Naive thymus-derived CD4-positive, alpha-beta T cell (primary cell): ENCODE data around the gene SPOCK3. TPM values are rescaled to one million over a fixed set of nuclear protein-coding genes. Genes with fewer than 3 reads are reported as not detected.
"Not testable (repeated sequence)": the region's sequence is repeated elsewhere in the genome, so short reads cannot be mapped to it uniquely, and the experiment has no call there.

Experiments
- ATAC-seq: fragments of 150-1000 bp; cut with Tn5 transposase; 2 replicates; pipeline ENCODE4 v1.10.0; 2021; ENCODE audit warnings: mild to moderate bottlenecking, moderate library complexity
- CTCF ChIA-PET: fragments of 350-600 bp; sonication (Branson Sonifier 250); formaldehyde crosslinking; loops from one replicate; lab custom pipeline; 2021; ENCODE audit warnings: antibody characterized with exemption; lab: Charles Lee
- POLR2A ChIA-PET: fragments of 350-600 bp; sonication (Branson Sonifier 250); formaldehyde crosslinking; loops from one replicate; lab custom pipeline; 2021; ENCODE audit warnings: antibody characterized with exemption, inconsistent platforms; lab: Charles Lee
- DNase-seq, 9 donors: peaks; one replicate each; pipeline versions ENCODE4 v3.0.0 to v3.0.0-alpha.2; 2020 to 2022; ENCODE audit warnings: mixed read lengths in 1 of 9
- H3K27ac ChIP-seq: one replicate; pipeline ENCODE4 v1.7.0; 2013; ENCODE audit warnings: mild to moderate bottlenecking, low read depth, low read length, moderate library complexity
- H3K27me3 ChIP-seq, 2 donors: one replicate each; pipeline ENCODE4 v1.7.0; 2013; ENCODE audit warnings: low read length in 2 of 2, mild to moderate bottlenecking in 2 of 2, moderate library complexity in 2 of 2; ENCODE audit not compliant: control insufficient read depth in 2 of 2, insufficient read depth in 2 of 2
- H3K36me3 ChIP-seq, 3 experiments: 1 replicate in 2 of 3; 2 replicates in 1 of 3; pipeline ENCODE4 v1.7.0; 2013; ENCODE audit warnings: low read length in 3 of 3, mild to moderate bottlenecking in 3 of 3, moderate library complexity in 1 of 3; ENCODE audit not compliant: insufficient read depth in 3 of 3, control insufficient read depth in 2 of 3
- H3K4me1 ChIP-seq, 2 donors: one replicate each; pipeline ENCODE4 v1.7.0; 2013; ENCODE audit warnings: low read length in 2 of 2, mild to moderate bottlenecking in 2 of 2, moderate library complexity in 1 of 2; ENCODE audit not compliant: control insufficient read depth in 2 of 2, insufficient read depth in 2 of 2
- H3K4me3 ChIP-seq: 2 replicates; pipeline ENCODE4 v1.7.0; 2013; ENCODE audit warnings: mild to moderate bottlenecking, low read length
- H3K9me3 ChIP-seq, 3 experiments: 1 replicate in 2 of 3; 2 replicates in 1 of 3; pipeline ENCODE4 v1.7.0; 2013; ENCODE audit warnings: low read length in 3 of 3; ENCODE audit not compliant: control insufficient read depth in 2 of 3
- H3K27ac Mint-ChIP-seq, 9 donors: one replicate each; pipeline ENCODE4 v1.8.0; 2020 to 2022; ENCODE audit warnings: mixed read lengths in 9 of 9, mild to moderate bottlenecking in 8 of 9, moderate library complexity in 5 of 9, inconsistent platforms in 2 of 9
- H3K27me3 Mint-ChIP-seq, 5 donors: one replicate each; pipeline ENCODE4 v1.8.0; 2021 to 2022; ENCODE audit warnings: mixed read lengths in 5 of 5, mild to moderate bottlenecking in 1 of 5
- H3K36me3 Mint-ChIP-seq, 5 donors: one replicate each; pipeline ENCODE4 v1.8.0; 2020 to 2022; ENCODE audit warnings: mixed read lengths in 5 of 5, mild to moderate bottlenecking in 3 of 5, inconsistent platforms in 1 of 5
- H3K4me1 Mint-ChIP-seq, 7 donors: one replicate each; pipeline ENCODE4 v1.8.0; 2020 to 2022; ENCODE audit warnings: mixed read lengths in 7 of 7, mild to moderate bottlenecking in 3 of 7, inconsistent platforms in 1 of 7
- H3K4me3 Mint-ChIP-seq, 10 donors: one replicate each; pipeline ENCODE4 v1.8.0; 2020 to 2022; ENCODE audit warnings: mild to moderate bottlenecking in 10 of 10, mixed read lengths in 10 of 10, moderate library complexity in 6 of 10, inconsistent platforms in 2 of 10
- H3K9me3 Mint-ChIP-seq, 11 donors: one replicate each; pipeline ENCODE4 v1.8.0; 2020 to 2022; ENCODE audit warnings: mixed read lengths in 11 of 11, mild to moderate bottlenecking in 4 of 11, inconsistent platforms in 1 of 11, moderate library complexity in 1 of 11
- intact Hi-C, 2 donors: fragments of 100-400 bp; cut with micrococcal nuclease; formaldehyde crosslinking; loops; one replicate each; pipeline ENCODE4 v1.15.1; 2023
- polyA plus RNA-seq, 2 donors: library from polyadenylated mRNA; unstranded; fragments of 300-500 nt; fragmentation: Illumina TruSeq; gene quantifications; one replicate each; pipeline ENCODE4 v1.2.3, GENCODE V29; 2021
- total RNA-seq, 6 experiments: library from RNA in 5 of 6; stranded (reverse) in 5 of 6; gene quantifications; 1 replicate in 5 of 6; 2 replicates in 1 of 6; pipeline ENCODE4 v1.2.3 and lab custom pipeline; 2021 to 2026

SPOCK3 gene
- total and polyA plus RNA-seq, 7 experiments from 2014 or later: 0.54 TPM; not detected in 6

- DNase-seq (no peak), ATAC-seq (no peak)
- Histone ChIP-seq H3K27me3 (no peaks in the 10 kb centered on the region), H3K4me3 (no peak overlapping the region), H3K4me1 (no peaks in the 10 kb centered on the region), H3K27ac (no peak overlapping the region), H3K36me3 (no peaks in the 10 kb centered on the region), H3K9me3 (no peaks in the 10 kb centered on the region)
- POLR2A ChIA-PET: no interaction called here
- Mint-ChIP-seq H3K9me3 (peaks cover 0 to 17% (median 4%) of the 10 kb centered on the region in 11 donors), H3K4me1 (no peaks in the 10 kb centered on the region), H3K27me3 (no peaks in the 10 kb centered on the region), H3K36me3 (no peaks in the 10 kb centered on the region), H3K27ac (no peak overlapping the region), H3K4me3 (no peak overlapping the region)
- CTCF ChIA-PET: no interaction called here
- intact Hi-C loops: no loop called here
Observed at GRCh38 chr4:166862032-166862431, 372.3 kb downstream of the SPOCK3 start.

GRCh38 chr4:166850398-166850797 is 383.9 kb downstream of the SPOCK3 start:
- H3K4me3 Mint-ChIP-seq, CTCF ChIA-PET, DNase-seq, H3K9me3 ChIP-seq, H3K9me3 Mint-ChIP-seq, H3K4me3 ChIP-seq, H3K27ac ChIP-seq, intact Hi-C loops, H3K27me3 ChIP-seq, H3K27me3 Mint-ChIP-seq, H3K36me3 ChIP-seq, H3K4me1 ChIP-seq, ATAC-seq, H3K36me3 Mint-ChIP-seq, H3K27ac Mint-ChIP-seq, POLR2A ChIA-PET, H3K4me1 Mint-ChIP-seq: not testable (repeated sequence)

- peaks cover 0 to 8% (median 2%) of the 10 kb centered on the region in 11 donors for H3K9me3 Mint-ChIP-seq
- POLR2A ChIA-PET: no interaction called here
- no peak for DNase-seq
- Histone ChIP-seq H3K9me3 (no peaks in the 10 kb centered on the region), H3K36me3 (no peaks in the 10 kb centered on the region), H3K4me1 (no peaks in the 10 kb centered on the region), H3K27ac (no peak overlapping the region), H3K4me3 (no peak overlapping the region), H3K27me3 (no peaks in the 10 kb centered on the region)
- intact Hi-C loops: no loop called here
- no peaks in the 10 kb centered on the region for H3K4me1 Mint-ChIP-seq
- H3K27ac Mint-ChIP-seq: no peak overlapping the region
- H3K36me3 Mint-ChIP-seq: no peaks in the 10 kb centered on the region
- CTCF ChIA-PET: no interaction called here
- H3K27me3 Mint-ChIP-seq: no peaks in the 10 kb centered on the region
- H3K4me3 Mint-ChIP-seq: no peak overlapping the region
- ATAC-seq: no peak
Observed at GRCh38 chr4:166846939-166847338, 387.4 kb downstream of the SPOCK3 start.

GRCh38 chr4:166842795-166843261 is 391.5 kb downstream of the SPOCK3 start:
- no peaks in the 10 kb centered on the region for H3K4me1 Mint-ChIP-seq
- no peak overlapping the region for H3K4me3 Mint-ChIP-seq
- POLR2A ChIA-PET: no interaction called here
- no peak overlapping the region for H3K27ac Mint-ChIP-seq
- Histone ChIP-seq H3K4me3 (no peak overlapping the region), H3K4me1 (no peaks in the 10 kb centered on the region), H3K36me3 (no peaks in the 10 kb centered on the region), H3K27ac (no peak overlapping the region), H3K9me3 (no peaks in the 10 kb centered on the region), H3K27me3 (no peaks in the 10 kb centered on the region)
- no peaks in the 10 kb centered on the region for H3K27me3 Mint-ChIP-seq
- intact Hi-C loops: no loop called here
- no peak for ATAC-seq
- CTCF ChIA-PET: no interaction called here
- no peaks in the 10 kb centered on the region for H3K36me3 Mint-ChIP-seq
- no peak for DNase-seq
- peaks cover 0 to 14% (median 7%) of the 10 kb centered on the region in 11 donors for H3K9me3 Mint-ChIP-seq

GRCh38 chr4:166839615-166840251 is 394.6 kb downstream of the SPOCK3 start:
- CTCF ChIA-PET: no interaction called here
- POLR2A ChIA-PET: no interaction called here
- no peak overlapping the region for H3K27ac Mint-ChIP-seq
- no peaks in the 10 kb centered on the region for H3K27me3 Mint-ChIP-seq
- Histone ChIP-seq H3K4me1 (no peaks in the 10 kb centered on the region), H3K36me3 (no peaks in the 10 kb centered on the region), H3K27me3 (no peaks in the 10 kb centered on the region), H3K9me3 (no peaks in the 10 kb centered on the region), H3K4me3 (no peak overlapping the region), H3K27ac (no peak overlapping the region)
- DNase-seq: no peak
- H3K4me1 Mint-ChIP-seq: no peaks in the 10 kb centered on the region
- peaks cover 0 to 3% (median 0%) of the 10 kb centered on the region in 5 donors for H3K36me3 Mint-ChIP-seq
- intact Hi-C loops: no loop called here
- no peak overlapping the region for H3K4me3 Mint-ChIP-seq
- H3K9me3 Mint-ChIP-seq: peaks cover 2 to 19% (median 8%) of the 10 kb centered on the region in 11 donors
- no peak for ATAC-seq

- no peaks in the 10 kb centered on the region for H3K4me1 ChIP-seq
- Mint-ChIP-seq H3K36me3 (peaks cover 0 to 3% (median 0%) of the 10 kb centered on the region in 5 donors), H3K9me3 (peaks cover 3 to 18% (median 8%) of the 10 kb centered on the region in 11 donors), H3K4me3 (no peak overlapping the region), H3K4me1 (no peaks in the 10 kb centered on the region), H3K27me3 (no peaks in the 10 kb centered on the region), H3K27ac (no peak overlapping the region)
- no peaks in the 10 kb centered on the region for H3K9me3 ChIP-seq
- H3K36me3 ChIP-seq: no peaks in the 10 kb centered on the region
- DNase-seq (no peak), ATAC-seq (no peak)
- H3K4me3 ChIP-seq: no peak overlapping the region
- H3K27me3 ChIP-seq: no peaks in the 10 kb centered on the region
- no peak overlapping the region for H3K27ac ChIP-seq
- intact Hi-C loops: no loop called here
- POLR2A ChIA-PET: no interaction called here
- CTCF ChIA-PET: no interaction called here
Observed at GRCh38 chr4:166838975-166839614, 395.2 kb downstream of the SPOCK3 start.

GRCh38 chr4:166836865-166837264 is 397.4 kb downstream of the SPOCK3 start:
- ChIA-PET POLR2A (no interaction called here), CTCF (no interaction called here)
- Histone ChIP-seq H3K4me3 (no peak overlapping the region), H3K36me3 (no peaks in the 10 kb centered on the region), H3K9me3 (no peaks in the 10 kb centered on the region), H3K27ac (no peak overlapping the region), H3K27me3 (no peaks in the 10 kb centered on the region), H3K4me1 (no peaks in the 10 kb centered on the region)
- ATAC-seq: no peak
- no peaks in the 10 kb centered on the region for H3K4me1 Mint-ChIP-seq
- no peak overlapping the region for H3K4me3 Mint-ChIP-seq
- no peaks in the 10 kb centered on the region for H3K27me3 Mint-ChIP-seq
- H3K27ac Mint-ChIP-seq: no peak overlapping the region
- no peak for DNase-seq
- peaks cover 3 to 26% (median 12%) of the 10 kb centered on the region in 11 donors for H3K9me3 Mint-ChIP-seq
- peaks cover 0 to 3% (median 0%) of the 10 kb centered on the region in 5 donors for H3K36me3 Mint-ChIP-seq
- intact Hi-C loops: no loop called here
